Stomach smooth muscle (tissue), 2 donors: ENCODE data around the gene TBCEL.

Source experiments
- H3K27ac ChIP-seq: one replicate; pipeline ENCODE4 v1.7.0; 2013; ENCODE audit warnings: mild to moderate bottlenecking, low read length, inconsistent platforms
- H3K27me3 ChIP-seq, 2 donors: one replicate each; pipeline ENCODE4 v1.7.0; 2013; ENCODE audit warnings: low read length in 2 of 2; ENCODE audit not compliant: insufficient read depth in 2 of 2, control insufficient read depth in 1 of 2
- H3K36me3 ChIP-seq, 2 donors: one replicate each; pipeline ENCODE4 v1.7.0; 2013; ENCODE audit warnings: low read length in 2 of 2; ENCODE audit not compliant: control insufficient read depth in 2 of 2, insufficient read depth in 2 of 2
- H3K4me1 ChIP-seq: one replicate; pipeline ENCODE4 v1.7.0; 2013; ENCODE audit warnings: low read length; ENCODE audit not compliant: control insufficient read depth, insufficient read depth
- H3K4me3 ChIP-seq, 2 donors: one replicate each; pipeline ENCODE4 v1.7.0; 2013; ENCODE audit warnings: low read length in 2 of 2
- H3K9ac ChIP-seq, 2 donors: one replicate each; pipeline ENCODE4 v1.7.0; 2013; ENCODE audit warnings: low read length in 2 of 2, mild to moderate bottlenecking in 1 of 2
- H3K9me3 ChIP-seq, 2 donors: one replicate each; pipeline ENCODE4 v1.7.0; 2013; ENCODE audit warnings: low read length in 2 of 2; ENCODE audit not compliant: control insufficient read depth in 2 of 2
- donor health status: healthy.
- donor health status: Pancreatic carcinoma.

TBCEL gene

GRCh38 chr11:121082670-121083069 is 58.8 kb downstream of the TBCEL start:
- Histone ChIP-seq H3K27ac (no peak overlapping the region), H3K36me3 (peaks cover 8 to 13% of the 10 kb centered on the region in 2 donors), H3K9me3 (no peaks in the 10 kb centered on the region), H3K9ac (no peak overlapping the region), H3K4me1 (no peaks in the 10 kb centered on the region), H3K27me3 (no peaks in the 10 kb centered on the region), H3K4me3 (no peak overlapping the region)

DNA sequence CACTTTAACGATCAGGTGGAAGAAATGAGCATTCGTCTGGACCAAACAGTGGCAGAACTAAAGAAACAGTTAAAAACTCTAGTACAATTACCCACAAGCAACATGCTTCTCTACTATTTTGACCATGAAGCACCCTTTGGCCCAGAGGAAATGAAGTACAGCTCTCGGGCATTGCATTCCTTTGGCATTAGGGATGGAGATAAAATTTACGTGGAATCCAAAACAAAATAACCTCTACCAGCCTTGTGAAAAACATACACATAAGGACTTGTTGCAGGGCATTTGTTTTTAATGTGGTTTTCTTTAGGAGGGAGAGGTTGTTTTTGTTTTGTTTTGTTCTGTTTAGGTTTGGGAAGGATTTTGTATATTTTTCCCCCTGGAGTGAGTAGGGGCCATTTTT is 63.0 kb downstream of the TBCEL start:
- Histone ChIP-seq H3K27ac (no peak overlapping the region), H3K4me3 (no peak overlapping the region)

DNA sequence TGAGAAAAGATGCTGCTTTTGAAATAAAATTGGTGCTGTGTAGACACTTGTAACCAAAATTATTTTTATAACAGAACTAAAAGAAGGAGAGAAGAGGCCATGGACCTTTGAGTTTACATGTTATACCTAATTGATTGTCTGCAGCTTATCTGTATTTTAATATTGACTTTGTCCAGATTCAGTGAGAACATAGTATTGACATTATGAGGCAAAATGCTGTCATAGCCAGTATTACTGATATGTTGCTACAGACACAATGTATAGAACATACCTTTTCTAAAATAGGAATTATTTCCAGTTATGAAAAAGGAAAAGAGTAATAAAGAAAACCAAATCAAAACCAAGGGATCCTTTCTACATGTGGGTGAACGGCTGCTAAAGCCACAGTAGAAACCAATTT is 65.7 kb downstream of the TBCEL start:
- no peaks in the 10 kb centered on the region for H3K27me3 ChIP-seq
- no peak overlapping the region for H3K9ac ChIP-seq
- no peak overlapping the region for H3K4me3 ChIP-seq
- no peak overlapping the region for H3K27ac ChIP-seq
- H3K9me3 ChIP-seq = no peaks in the 10 kb centered on the region
- no peaks in the 10 kb centered on the region for H3K4me1 ChIP-seq
- peaks cover 3 to 19% of the 10 kb centered on the region in 2 donors for H3K36me3 ChIP-seq

More for the DNA sequence above, 63.0 kb downstream of the TBCEL start:
- Histone ChIP-seq H3K9me3 (no peaks in the 10 kb centered on the region), H3K36me3 (peaks cover 6 to 19% of the 10 kb centered on the region in 2 donors), H3K9ac (no peak overlapping the region), H3K27me3 (no peaks in the 10 kb centered on the region), H3K4me1 (no peaks in the 10 kb centered on the region)

DNA sequence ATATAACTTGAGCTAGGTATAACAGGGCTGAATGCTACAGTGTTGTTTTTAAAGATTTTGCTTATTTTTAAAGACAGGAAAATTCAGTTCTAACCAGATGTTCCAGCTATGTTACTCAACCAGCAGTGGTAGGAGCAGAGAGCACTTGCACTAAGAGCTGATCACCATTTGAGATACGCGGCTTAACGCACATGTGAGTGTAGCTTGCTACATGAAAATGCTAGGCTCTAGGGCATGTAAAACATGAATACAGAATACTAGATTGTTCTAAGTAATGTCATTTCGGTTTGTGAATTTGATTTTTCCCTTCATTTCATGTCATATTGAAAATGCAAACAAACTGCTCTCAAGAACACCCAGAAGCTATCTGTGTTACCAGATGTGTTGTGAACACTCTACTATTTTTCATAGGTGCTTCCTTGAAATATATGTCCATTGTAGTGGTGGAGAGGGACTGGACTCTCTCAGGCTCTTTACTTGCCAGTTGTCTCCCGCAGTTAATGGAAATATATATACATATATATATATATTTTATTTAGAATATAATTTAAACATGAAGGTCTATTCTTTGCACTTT is 66.3 kb downstream of the TBCEL start:
- H3K9me3 ChIP-seq = no peaks in the 10 kb centered on the region
- no peaks in the 10 kb centered on the region for H3K4me1 ChIP-seq
- H3K9ac ChIP-seq = no peak overlapping the region
- no peak overlapping the region for H3K27ac ChIP-seq
- no peaks in the 10 kb centered on the region for H3K27me3 ChIP-seq
- peaks cover 3 to 19% of the 10 kb centered on the region in 2 donors for H3K36me3 ChIP-seq
- no peak overlapping the region for H3K4me3 ChIP-seq

DNA sequence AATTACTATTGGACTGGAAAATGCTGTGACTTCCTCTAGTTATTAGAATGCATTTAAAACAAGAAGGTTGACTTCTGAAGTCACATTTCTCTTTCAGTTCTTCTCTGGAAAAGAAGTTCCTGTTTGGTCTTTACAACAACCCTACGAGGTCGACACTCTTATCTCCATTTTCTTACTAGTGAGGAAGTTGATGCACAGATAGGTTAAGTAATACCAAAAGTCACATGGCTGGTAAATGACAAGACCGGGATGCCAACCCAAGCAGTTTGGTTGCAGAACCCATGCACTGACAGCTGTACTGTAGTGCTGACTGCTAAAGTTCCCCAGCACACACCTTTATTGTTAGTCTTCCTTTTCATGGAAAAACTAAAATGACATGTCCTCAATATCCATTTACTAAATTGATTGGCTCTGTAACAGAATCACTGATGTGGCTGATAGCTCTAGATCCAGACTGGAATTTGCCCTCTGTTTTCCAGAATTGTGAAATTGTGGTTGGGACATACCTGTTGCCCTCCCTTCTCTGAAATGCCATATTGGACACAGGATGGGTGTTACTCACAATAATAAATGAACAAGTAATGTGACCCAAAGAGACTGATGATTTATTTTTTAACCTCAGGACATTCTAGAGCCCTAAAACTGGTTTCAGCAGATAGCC is 67.7 kb downstream of the TBCEL start:
- Histone ChIP-seq H3K27ac (no peak overlapping the region), H3K36me3 (peaks cover 3 to 17% of the 10 kb centered on the region in 2 donors), H3K9me3 (no peaks in the 10 kb centered on the region), H3K4me1 (no peaks in the 10 kb centered on the region), H3K9ac (no peak overlapping the region), H3K4me3 (no peak overlapping the region), H3K27me3 (no peaks in the 10 kb centered on the region)

GRCh38 chr11:121095561-121095960 is 71.7 kb downstream of the TBCEL start:
- no peaks in the 10 kb centered on the region for H3K9me3 ChIP-seq
- no peaks in the 10 kb centered on the region for H3K4me1 ChIP-seq
- no peak overlapping the region for H3K9ac ChIP-seq
- no peak overlapping the region for H3K4me3 ChIP-seq
- H3K27me3 ChIP-seq = no peaks in the 10 kb centered on the region
- no peaks in the 10 kb centered on the region for H3K36me3 ChIP-seq
- no peak overlapping the region for H3K27ac ChIP-seq

- Histone ChIP-seq H3K4me1 (no peaks in the 10 kb centered on the region), H3K9me3 (no peaks in the 10 kb centered on the region), H3K27me3 (no peaks in the 10 kb centered on the region), H3K9ac (no peak overlapping the region), H3K4me3 (no peak overlapping the region), H3K27ac (no peak overlapping the region), H3K36me3 (no peaks in the 10 kb centered on the region)
Measured at GRCh38 chr11:121099364-121099763, 75.5 kb downstream of the TBCEL start.

DNA sequence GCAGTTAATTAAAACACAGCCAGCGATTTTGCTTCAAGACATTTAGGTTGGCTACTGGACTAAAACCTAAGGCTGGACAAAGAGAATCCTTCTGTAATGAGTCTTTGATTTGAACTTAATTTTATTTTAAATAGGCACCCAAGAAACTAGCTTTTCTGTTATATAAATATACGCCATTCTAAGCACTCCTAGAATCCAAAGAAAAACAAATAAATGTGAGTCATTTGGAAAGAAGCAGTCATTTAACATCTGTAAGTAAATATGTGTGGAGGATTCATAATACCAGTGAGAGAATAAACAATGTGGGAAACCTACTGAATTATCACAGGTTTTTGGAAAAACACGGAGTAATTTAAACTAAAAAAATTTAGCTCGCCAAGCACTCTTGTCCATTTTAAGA is 76.0 kb downstream of the TBCEL start:
- Histone ChIP-seq H3K27me3 (no peaks in the 10 kb centered on the region), H3K9me3 (no peaks in the 10 kb centered on the region), H3K4me1 (peaks cover 3% of the 10 kb centered on the region), H3K27ac (no peak overlapping the region), H3K4me3 (no peak overlapping the region), H3K9ac (no peak overlapping the region), H3K36me3 (no peaks in the 10 kb centered on the region)

- no peak within 1 kb of the TSS for H3K9ac ChIP-seq
Measured at GRCh38 chr11:121100943-121101342, 77.0 kb downstream of the TBCEL start, which contains the start of gene TECTA. Gene TECTA (plus strand): TSS chr11:121101243. CDS start chr11:121102666, 1,423 bp downstream.

GRCh38 chr11:121104312-121104762 is 80.4 kb downstream of the TBCEL start:
- Histone ChIP-seq H3K36me3 (no peaks in the 10 kb centered on the region), H3K9me3 (no peaks in the 10 kb centered on the region), H3K9ac (no peak overlapping the region), H3K4me3 (no peak overlapping the region), H3K27me3 (no peaks in the 10 kb centered on the region), H3K4me1 (peaks cover 4% of the 10 kb centered on the region), H3K27ac (peak overlapping the region; percentile 11)

More at GRCh38 chr11:121100943-121101342, 77.0 kb downstream of the TBCEL start, which contains the start of gene TECTA:
- H3K36me3 ChIP-seq = no peaks in the 10 kb centered on the region
- H3K9me3 ChIP-seq = no peaks in the 10 kb centered on the region
- H3K27me3 ChIP-seq = no peaks in the 10 kb centered on the region
- H3K4me3 ChIP-seq = no peak within 1 kb of the TSS
- peaks cover 4% of the 10 kb centered on the region for H3K4me1 ChIP-seq
- H3K27ac ChIP-seq = no peak within 1 kb of the TSS

DNA sequence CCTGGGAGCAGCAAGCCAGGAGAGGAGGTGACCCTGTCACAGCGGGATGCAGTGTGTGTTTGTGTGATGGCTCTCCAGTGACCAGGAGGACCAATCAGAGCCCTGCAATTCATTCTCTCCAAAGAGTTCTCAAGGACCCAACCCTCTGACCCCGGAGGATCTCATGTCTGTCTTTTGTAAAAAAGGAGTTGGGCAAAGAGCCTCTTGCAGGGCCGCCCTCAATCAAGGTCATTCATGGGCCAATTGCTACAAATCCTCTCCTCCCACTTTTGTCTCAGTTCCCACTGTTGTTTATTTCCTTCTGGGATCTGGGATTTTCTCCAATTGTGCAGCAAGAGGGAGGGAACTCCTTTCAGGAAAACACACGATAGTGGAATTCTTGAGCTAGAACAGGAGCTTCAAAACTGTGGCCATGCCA is 81.2 kb downstream of the TBCEL start:
- Histone ChIP-seq H3K4me1 (peaks cover 4% of the 10 kb centered on the region), H3K4me3 (no peak overlapping the region), H3K9ac (no peak overlapping the region), H3K27me3 (no peaks in the 10 kb centered on the region), H3K36me3 (no peaks in the 10 kb centered on the region), H3K9me3 (no peaks in the 10 kb centered on the region), H3K27ac (no peak overlapping the region)
